ENCODE measurements around the gene MASP1.

DNA sequence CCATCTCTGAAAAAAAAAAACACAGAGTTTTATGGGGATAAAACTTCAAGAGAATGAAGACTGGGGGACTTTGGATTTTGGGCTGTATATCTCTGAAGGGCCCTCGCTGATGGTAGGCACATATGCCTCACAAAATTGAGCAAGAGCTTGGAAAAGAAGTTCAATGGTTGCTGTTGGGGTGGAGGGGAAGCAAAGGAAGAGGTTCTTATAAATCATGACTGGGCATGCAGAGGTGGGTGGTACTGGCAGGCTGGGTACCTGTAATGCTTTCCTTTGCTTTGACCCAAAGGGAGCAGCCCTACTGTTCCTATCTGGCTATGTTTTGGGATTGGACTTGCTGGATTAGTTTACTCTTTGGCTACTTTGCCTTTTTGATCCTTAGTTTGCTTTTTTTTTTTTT, 100.3 kb downstream of the MASP1 start:
- TF ChIP-seq TAF1 (IDR thresholded peaks at IDR 0.05; ENCODE audit: borderline replicate concordance, insufficient read depth, low read length) (no peak), POLR2AphosphoS5 (IDR thresholded peaks at IDR 0.05; ENCODE audit: low read depth, low read length) (no peak), SIN3A (IDR thresholded peaks at IDR 0.05; ENCODE audit: borderline replicate concordance, insufficient read depth, low read length) (no peak)
- TF ChIP-seq, protein P1, sequence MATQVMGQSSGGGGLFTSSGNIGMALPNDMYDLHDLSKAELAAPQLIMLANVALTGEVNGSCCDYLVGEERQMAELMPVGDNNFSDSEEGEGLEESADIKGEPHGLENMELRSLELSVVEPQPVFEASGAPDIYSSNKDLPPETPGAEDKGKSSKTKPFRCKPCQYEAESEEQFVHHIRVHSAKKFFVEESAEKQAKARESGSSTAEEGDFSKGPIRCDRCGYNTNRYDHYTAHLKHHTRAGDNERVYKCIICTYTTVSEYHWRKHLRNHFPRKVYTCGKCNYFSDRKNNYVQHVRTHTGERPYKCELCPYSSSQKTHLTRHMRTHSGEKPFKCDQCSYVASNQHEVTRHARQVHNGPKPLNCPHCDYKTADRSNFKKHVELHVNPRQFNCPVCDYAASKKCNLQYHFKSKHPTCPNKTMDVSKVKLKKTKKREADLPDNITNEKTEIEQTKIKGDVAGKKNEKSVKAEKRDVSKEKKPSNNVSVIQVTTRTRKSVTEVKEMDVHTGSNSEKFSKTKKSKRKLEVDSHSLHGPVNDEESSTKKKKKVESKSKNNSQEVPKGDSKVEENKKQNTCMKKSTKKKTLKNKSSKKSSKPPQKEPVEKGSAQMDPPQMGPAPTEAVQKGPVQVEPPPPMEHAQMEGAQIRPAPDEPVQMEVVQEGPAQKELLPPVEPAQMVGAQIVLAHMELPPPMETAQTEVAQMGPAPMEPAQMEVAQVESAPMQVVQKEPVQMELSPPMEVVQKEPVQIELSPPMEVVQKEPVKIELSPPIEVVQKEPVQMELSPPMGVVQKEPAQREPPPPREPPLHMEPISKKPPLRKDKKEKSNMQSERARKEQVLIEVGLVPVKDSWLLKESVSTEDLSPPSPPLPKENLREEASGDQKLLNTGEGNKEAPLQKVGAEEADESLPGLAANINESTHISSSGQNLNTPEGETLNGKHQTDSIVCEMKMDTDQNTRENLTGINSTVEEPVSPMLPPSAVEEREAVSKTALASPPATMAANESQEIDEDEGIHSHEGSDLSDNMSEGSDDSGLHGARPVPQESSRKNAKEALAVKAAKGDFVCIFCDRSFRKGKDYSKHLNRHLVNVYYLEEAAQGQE (IDR thresholded peaks at IDR 0.05; ENCODE audit: insufficient read depth in 1 of 2, low read depth in 2 of 2, low read length in 2 of 2): no peak
